ENCODE measurements around the gene KCNQ2. TPM values are rescaled to one million over a fixed set of nuclear protein-coding genes. Genes with fewer than 3 reads are reported as not detected.

Gene KCNQ2
- total and polyA plus RNA-seq, 10 of the 15 experiments (the other 5 are each of a cell fraction or from before 2014, with no cell fraction given) = 0.06 to 0.49 (median 0.26) TPM; not detected in 7

DNA sequence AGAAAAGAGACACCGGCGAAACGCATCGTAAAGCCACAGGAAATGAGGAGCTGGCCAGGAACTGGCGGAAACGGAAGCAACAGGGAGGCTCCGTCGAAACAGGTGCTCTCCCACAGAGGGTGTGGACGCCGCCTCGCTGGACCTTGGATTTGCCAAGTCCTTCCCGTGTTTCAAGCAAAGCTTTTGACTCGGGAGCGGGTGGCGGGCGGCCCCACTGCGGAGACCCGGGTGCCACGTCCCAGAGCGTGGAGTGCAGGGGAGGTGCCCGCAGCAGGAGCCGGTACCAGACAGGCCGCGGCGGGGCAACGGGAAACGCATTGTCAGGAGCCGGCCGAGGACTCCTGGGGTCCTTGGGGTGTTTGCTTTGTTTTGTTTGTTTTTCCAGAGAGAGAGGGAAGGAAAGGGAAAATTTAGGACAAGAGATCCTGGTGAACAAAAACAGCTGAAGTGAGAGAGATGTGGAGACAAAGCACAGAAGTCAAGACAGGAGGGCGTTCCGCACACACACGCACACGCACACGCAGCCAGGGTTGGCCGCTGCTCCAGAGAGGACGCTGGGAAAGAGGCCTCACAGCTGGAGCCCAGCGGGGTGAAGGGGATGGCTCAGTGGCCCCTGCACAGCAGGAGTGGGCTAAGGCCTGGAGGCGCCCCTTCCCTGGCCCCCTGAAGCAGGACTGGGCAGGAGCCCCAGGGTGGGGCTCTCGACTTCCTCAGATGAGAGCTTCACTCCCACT, 60.4 kb downstream of the KCNQ2 start:
- Histone ChIP-seq H3K9ac (ENCODE audit: control insufficient read depth, insufficient read depth, low read length) (no peak overlapping the region), H3K36me3 (ENCODE audit: control insufficient read depth in 2 of 2, insufficient read depth in 2 of 2, low read length in 1 of 2) (no peaks in the 10 kb centered on the region), H3K9me3 (replicated peaks; ENCODE audit: control insufficient read depth, insufficient read depth, low read length) (no peaks in the 10 kb centered on the region; the same call in 2 of the 3 replicates), H3K79me2 (ENCODE audit: control insufficient read depth, insufficient read depth, low read length) (no peaks in the 10 kb centered on the region), H3K27ac (ENCODE audit: control insufficient read depth, insufficient read depth) (no peak overlapping the region), H2AFZ (ENCODE audit: control insufficient read depth, low read depth, low read length) (no peak overlapping the region), H3K4me2 (ENCODE audit: control insufficient read depth, insufficient read depth) (no peak overlapping the region), H3K4me3 (no peak overlapping the region), H3K27me3 (replicated peaks in 1 of 2; ENCODE audit: control insufficient read depth in 2 of 2, insufficient read depth in 2 of 2, low read length in 1 of 2) (no peaks in the 10 kb centered on the region; a peak in 1 of 4 replicates), H3K4me1 (ENCODE audit: control insufficient read depth, insufficient read depth, low read length) (no peaks in the 10 kb centered on the region), H4K20me1 (ENCODE audit: control insufficient read depth, insufficient read depth) (no peaks in the 10 kb centered on the region)
- ChIA-PET SMC1A (ENCODE audit: uncharacterized antibody, unreplicated experiment) (no interaction called here), CTCF (no interaction called here), RAD21 (ENCODE audit: unreplicated experiment) (no interaction called here), POLR2A (no interaction called here)
- no peak for ATAC-seq
- BruUV-seq (replicated peaks) = no TSS peak
- in situ Hi-C loops (cut with MboI) = no loop called here
- FAIRE-seq = no peak
- TF ChIP-seq BCLAF1 (IDR thresholded peaks at IDR 0.05) (no peak), STAT1 (conservative IDR thresholded peaks at IDR 0.05) (no peak), POLR2AphosphoS2 (IDR thresholded peaks at IDR 0.05; ENCODE audit: low read depth, low read length) (no peak)
- intact Hi-C loops (cut with micrococcal nuclease; ENCODE audit: unreplicated experiment) = no loop called here
- DNase-seq (ENCODE audit: low read depth, low spot score) = no peak
- WGBS (ENCODE audit: insufficient coverage, insufficient replicate concordance, low lambda C conversion rate, missing lambda C conversion rate) = 48% methylated on average over 39 of the region's 39 CpGs
